GM12864 (cell line): ENCODE results near the gene TOPBP1.
"Not testable (repeated sequence)": the region's sequence is repeated elsewhere in the genome, so short reads cannot be mapped to it uniquely, and the experiment has no call there.

Experiments used
- DNase-seq: peaks from one replicate; pipeline ENCODE4 v3.0.0-alpha.2; 2011; ENCODE audit warnings: low read depth
- H3K4me3 ChIP-seq: 2 replicates; pipeline ENCODE4 v1.5.1; 2011; ENCODE audit warnings: mild to moderate bottlenecking, low read depth, low read length, control low read depth
- CTCF ChIP-seq: IDR thresholded peaks from 2 replicates; pipeline ENCODE4 v1.5.1; 2011; ENCODE audit warnings: low read depth, mild to moderate bottlenecking, moderate library complexity, low read length, control low read depth, inconsistent platforms; ENCODE audit errors: missing control alignments

Gene TOPBP1

GRCh38 chr3:133563816-133564215 is 97.9 kb downstream of the TOPBP1 start:
- H3K4me3 ChIP-seq = no peak overlapping the region
- no peak for TF ChIP-seq CTCF
- no peak for DNase-seq

- H3K4me3 ChIP-seq = no peak overlapping the region
- no peak for DNase-seq
- no peak for TF ChIP-seq CTCF
These were observed 98.6 kb downstream of the TOPBP1 start for GRCh38 chr3:133563186-133563591.

- DNase-seq = no peak
- no peak overlapping the region for H3K4me3 ChIP-seq
These were observed 99.4 kb downstream of the TOPBP1 start for GRCh38 chr3:133562376-133562775.

GRCh38 chr3:133561679-133562078 is 100.1 kb downstream of the TOPBP1 start:
- no peak overlapping the region for H3K4me3 ChIP-seq
- DNase-seq = no peak
- no peak for TF ChIP-seq CTCF

More at GRCh38 chr3:133562376-133562775, 99.4 kb downstream of the TOPBP1 start:
- TF ChIP-seq CTCF = no peak

GRCh38 chr3:133551589-133551988 is 110.2 kb downstream of the TOPBP1 start:
- not testable (repeated sequence) for DNase-seq, H3K4me3 ChIP-seq
